GM18508 (cell line): Measurements from ENCODE around the gene FAAP20.

Source experiments
- ATAC-seq: cut with Tn5 transposase; IDR thresholded peaks from one replicate; pipeline ENCODE4 v1.9.1; 2021; ENCODE audit warnings: moderate number of reproducible peaks; ENCODE audit not compliant: insufficient read depth, unreplicated experiment

FAAP20 gene

GRCh38 chr1:2194319-2194897, at the start of gene FAAP20:
Gene FAAP20 (minus strand): TSS chr1:2194772. CDS start chr1:2194749, 23 bp downstream.
- no peak for ATAC-seq

- no peak for ATAC-seq
Observed at GRCh38 chr1:2242814-2243725, 48.5 kb upstream of the FAAP20 start.

- no peak for ATAC-seq
Observed at GRCh38 chr1:2241820-2242219, 47.2 kb upstream of the FAAP20 start.

DNA sequence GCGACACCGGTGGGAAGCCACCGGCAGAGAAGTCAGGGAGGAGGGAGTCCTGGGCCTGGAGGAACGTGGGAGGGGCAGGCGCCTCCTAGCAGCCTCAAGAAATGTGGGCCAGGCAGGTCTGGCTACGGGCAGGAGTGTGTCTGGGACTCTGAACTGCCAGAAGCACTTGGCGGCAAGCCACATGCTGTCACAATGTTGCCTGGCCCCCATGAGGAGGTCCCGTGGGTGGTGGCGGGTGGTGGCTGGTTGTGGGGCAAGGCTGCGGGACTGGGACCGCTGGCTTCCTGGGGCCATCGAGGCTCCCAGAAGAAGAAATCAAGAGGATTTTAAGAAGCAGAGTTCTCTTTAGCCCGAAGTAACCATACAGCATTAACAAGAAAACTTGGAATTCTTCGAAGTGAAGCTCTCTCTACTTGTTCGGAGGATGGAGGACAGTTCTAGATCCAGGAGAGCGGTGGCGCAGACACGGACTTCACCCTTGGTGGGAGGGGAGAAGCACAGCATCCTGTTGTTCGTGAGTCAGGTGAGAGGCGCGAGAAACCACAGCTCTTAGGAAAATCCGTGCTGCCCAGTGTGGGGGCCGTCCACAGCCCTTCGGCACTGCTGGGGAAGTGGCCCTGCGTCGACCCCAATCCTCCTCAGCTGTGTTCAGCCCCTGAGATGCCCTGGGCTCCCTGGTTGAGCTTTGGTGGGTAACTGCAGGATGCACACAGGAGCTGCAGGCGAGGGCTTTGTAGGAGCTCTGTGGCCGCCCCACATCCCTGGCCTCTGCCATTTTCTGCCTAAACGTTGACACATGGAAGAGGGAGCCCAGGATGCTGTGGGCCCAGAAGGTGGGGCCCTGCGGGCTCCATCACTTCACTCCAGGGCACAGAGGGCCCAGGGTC, 45.9 kb upstream of the FAAP20 start:
- no peak for ATAC-seq

GRCh38 chr1:2239384-2239985, 44.9 kb upstream of the FAAP20 start:
- no peak for ATAC-seq

GRCh38 chr1:2239013-2239370, 44.4 kb upstream of the FAAP20 start:
- ATAC-seq, result no peak

- ATAC-seq, result no peak
Observed at GRCh38 chr1:2238361-2239012, 43.9 kb upstream of the FAAP20 start.

DNA sequence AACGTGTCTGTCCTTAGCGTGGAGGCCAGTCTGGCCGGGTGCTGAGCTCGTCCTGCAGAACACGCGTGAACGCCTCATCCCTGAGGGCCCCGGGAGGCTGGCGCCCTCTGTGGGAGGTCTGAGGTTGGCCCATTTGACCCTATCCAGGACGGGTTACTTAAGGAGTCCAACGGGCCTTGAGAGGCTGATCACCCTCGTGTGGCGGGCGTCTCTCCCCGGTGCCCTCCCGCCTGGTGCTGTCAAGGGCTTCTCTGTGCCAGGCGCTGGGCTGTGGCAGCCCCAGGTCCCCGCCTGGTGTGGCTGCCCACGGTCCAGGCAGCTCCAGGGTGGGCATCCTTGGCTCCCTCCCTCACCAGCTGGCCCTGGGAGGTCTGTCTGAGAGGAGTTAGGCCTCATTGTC, 43.2 kb upstream of the FAAP20 start:
- no peak for ATAC-seq

DNA sequence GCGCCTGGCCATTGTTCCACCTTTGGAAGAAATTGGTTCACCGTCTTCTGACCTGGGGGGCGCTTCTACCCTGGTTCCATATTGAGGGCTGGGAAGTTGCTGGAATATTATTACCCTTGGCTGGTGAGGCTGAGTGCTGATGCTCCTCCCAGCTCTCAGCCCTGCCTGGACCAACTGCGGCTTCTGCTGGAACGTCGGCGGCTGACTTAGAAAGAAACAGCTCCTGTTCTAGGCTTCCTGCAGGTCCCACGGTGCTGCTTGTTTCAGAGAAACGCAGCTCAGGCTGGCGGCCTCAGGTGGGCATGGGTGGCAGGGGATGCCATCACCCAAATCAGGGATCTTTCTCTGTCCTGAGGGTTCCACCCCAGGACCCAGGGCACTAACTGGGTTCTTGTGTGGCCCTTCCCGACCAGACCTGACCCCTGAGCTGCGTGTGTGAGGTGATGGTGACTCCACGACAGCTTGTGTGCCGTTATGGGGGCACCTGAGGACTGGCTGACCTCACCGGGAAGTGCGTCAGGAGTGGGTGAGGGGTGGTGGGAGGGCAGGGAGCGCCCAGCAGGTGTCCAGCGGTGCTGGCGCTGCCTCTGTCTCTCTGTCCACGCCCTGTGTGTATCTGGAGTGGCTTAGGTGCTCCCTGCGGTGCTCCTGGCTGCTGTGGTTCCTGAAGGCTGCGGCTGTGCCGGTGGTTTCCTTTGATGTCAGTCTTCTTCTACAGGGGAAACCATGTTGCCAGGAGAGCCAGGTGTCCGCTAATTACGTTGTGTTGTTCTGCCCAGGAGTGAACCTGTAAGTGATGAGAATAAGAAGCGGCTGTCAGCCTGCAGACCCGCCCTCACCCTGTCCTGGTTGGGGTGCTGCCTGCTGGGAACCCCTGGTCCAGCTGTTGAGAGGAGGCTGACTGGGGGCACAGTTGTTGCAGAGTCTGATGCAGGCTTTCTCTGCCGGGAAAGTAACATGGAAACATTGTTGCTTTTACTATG, 42.4 kb upstream of the FAAP20 start:
- ATAC-seq, result no peak

GRCh38 chr1:2235300-2235998, 40.9 kb upstream of the FAAP20 start:
- ATAC-seq, result no peak

- no peak for ATAC-seq
Observed at GRCh38 chr1:2234762-2235113, 40.2 kb upstream of the FAAP20 start.

DNA sequence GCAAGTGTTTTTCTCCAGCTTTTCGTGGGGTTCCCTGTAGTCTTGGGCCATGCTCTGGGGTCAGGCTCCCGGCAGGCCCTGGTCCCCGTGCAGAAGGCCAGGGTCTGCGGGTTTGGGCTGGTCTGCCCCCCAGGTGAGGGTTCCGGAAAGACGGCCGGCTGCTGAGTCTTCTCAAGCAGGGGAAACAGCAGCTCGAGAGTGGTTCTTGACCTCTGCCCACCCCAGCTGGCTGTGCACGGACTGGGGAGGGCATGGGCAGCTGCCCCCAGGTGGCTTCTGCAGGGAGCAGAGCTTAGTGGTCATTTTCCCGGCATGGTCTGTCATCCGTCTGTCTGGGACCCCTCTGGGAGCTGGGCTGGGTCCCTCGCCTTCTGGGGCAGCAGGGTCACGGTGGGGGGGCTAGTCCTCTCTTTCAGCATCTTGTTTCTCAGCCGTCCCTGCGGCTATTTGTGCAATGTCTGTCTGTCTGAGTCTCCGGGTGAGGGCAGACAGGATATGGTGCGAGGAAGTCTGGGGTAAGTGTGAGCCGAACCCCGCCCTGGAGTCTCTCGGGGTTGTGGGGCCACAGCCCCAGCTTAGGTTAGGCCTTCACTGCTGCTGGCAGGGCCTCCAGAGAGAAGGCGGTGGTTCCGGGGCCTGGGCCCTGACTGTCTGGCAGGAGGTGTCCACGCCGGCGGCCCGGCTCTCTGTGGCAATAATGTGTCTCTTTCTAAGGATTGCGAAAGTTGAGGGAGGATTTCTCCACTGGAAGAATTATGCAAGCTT, 39.6 kb upstream of the FAAP20 start:
- ATAC-seq, result no peak

DNA sequence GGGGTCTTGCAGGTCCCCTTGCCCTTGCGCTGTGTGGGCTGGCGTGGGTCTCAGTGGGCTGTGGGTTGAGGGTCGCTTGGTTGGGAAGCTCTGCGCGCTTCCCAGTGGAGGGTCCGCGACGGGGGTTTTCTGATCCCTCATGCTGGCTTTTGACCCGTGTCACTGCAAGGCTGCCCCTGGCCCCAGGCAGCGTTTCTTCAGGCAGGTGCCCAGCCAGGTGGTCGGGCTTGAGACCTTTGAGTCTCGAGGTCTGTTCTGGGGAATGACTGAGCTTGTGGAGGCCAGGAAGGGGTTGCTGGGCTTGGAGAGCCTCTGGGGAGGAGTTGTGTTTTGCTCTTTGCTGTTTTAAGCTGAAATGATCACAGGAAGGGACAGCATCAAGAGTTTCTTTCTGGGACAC, 38.9 kb upstream of the FAAP20 start:
- ATAC-seq, result no peak

- ATAC-seq, result no peak
Observed at GRCh38 chr1:2232916-2233438, 38.4 kb upstream of the FAAP20 start.

DNA sequence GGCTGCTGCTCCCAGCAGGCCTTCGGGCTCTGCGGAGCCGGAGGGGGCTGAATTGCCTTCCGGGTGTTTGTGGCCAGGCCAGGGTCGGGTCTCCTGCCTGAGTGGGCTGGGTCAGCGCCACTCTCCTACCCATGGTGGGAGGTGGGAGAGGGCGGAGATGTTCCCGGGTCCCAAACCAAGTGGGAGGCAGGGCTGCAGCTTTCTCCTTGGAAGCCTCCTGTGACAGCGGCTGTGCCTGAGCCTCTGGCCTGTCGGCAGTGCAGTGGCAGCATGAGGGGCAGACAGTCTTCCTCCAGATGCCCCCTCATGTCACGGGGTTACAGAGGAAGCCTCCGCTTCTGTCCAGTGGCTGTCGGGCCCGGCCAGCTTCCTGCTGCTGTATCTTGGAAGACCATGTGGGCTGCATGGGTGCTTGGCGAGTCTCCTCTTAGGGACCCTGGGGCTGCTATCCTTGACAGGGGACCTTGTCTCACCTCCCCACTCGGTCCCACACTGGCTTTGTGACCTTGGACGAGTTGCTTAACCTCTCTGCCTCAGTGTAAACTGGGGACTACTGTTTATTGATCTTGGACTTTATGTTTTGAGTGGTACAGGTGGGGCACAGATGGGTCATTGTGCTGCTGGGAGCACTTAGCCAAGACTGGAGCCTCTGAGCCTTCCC, 37.8 kb upstream of the FAAP20 start:
- ATAC-seq, result no peak

DNA sequence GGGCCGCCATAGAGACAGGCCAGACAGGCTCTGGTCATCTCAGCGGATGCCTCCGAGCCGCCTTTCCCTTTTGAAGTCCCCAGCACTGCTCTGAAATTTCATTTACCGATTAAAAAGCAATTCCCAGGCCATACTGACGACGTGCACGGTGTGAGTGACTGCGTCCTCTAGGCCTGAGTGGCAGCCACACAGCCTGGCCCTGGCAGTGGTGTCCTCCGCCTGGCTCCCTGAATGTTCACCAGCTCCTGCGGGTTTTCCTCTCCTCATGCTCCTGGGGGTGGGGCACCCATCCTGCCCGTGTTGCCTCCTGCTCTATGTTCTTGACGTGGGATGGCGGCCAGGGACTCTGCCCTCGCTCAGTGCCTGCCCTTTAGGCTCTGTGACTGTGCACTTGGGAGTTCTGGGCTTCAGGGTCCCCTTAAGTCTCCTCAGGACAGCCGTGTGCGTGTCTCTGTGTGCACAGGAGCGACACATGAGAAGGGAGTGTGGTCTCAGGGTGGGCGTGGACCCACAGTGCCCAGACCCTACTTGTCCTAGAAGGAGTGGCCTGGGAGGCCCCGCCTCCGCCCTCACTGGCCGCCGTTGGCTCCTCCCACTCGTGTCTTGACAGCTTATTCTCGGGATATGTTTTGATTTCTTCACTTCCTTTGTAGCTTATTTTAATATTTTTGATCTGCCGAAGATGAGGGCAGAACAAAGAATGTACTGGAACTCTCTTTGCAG, 37.1 kb upstream of the FAAP20 start:
- ATAC-seq, result no peak
